Aorta (tissue), 5 donors: ENCODE data around the gene CELSR1. TPM values are rescaled to one million over a fixed set of nuclear protein-coding genes. Genes with fewer than 3 reads are reported as not detected.

Source experiments
- ATAC-seq: fragments of 200-7000 bp; cut with Tn5 transposase; one replicate; pipeline ENCODE4 v1.9.1; 2022; ENCODE audit warnings: moderate library complexity; ENCODE audit not compliant: low FRiP score
- DNase-seq, 2 donors: peaks; one replicate each; pipeline ENCODE4 v3.0.0-alpha.2; 2020
- H3K27ac ChIP-seq, 2 donors: one replicate each; pipeline ENCODE4 v1.5.1; 2013; ENCODE audit warnings: low read length in 2 of 2, mild to moderate bottlenecking in 2 of 2, moderate library complexity in 2 of 2, control low read depth in 1 of 2, inconsistent platforms in 1 of 2, low read depth in 1 of 2
- H3K27me3 ChIP-seq, 2 donors: one replicate each; pipeline ENCODE4 v1.6.1; 2013; ENCODE audit warnings: control low read depth in 1 of 2, low read length in 1 of 2, mild to moderate bottlenecking in 1 of 2, moderate library complexity in 1 of 2; ENCODE audit not compliant: insufficient read depth in 2 of 2, control insufficient read depth in 1 of 2
- H3K36me3 ChIP-seq, 2 donors: one replicate each; pipeline ENCODE4 v1.6.1; 2013; ENCODE audit warnings: control low read depth in 1 of 2, low read length in 1 of 2, mild to moderate bottlenecking in 1 of 2; ENCODE audit not compliant: insufficient read depth in 2 of 2, control insufficient read depth in 1 of 2
- H3K4me1 ChIP-seq, 2 donors: one replicate each; pipeline ENCODE4 v1.6.1; 2013; ENCODE audit warnings: low read length in 2 of 2, control low read depth in 1 of 2, mild to moderate bottlenecking in 1 of 2, moderate library complexity in 1 of 2; ENCODE audit not compliant: insufficient read depth in 2 of 2, control insufficient read depth in 1 of 2
- H3K4me3 ChIP-seq, 2 donors: one replicate each; pipeline ENCODE4 v1.5.1; 2013; ENCODE audit warnings: low read length in 2 of 2, control low read depth in 1 of 2, mild to moderate bottlenecking in 1 of 2
- H3K9me3 ChIP-seq: one replicate; pipeline ENCODE4 v1.6.1; 2013; ENCODE audit warnings: mild to moderate bottlenecking, low read length; ENCODE audit not compliant: control insufficient read depth
- WGBS, 2 donors: extraction: QIAGEN DNeasy Blood & Tissue Kit; methylation state at CpG; one replicate each; pipeline ENCODE4 v1.1.7; 2013; 5-methylcytosine and 5-hydroxymethylcytosine counted together
- intact Hi-C, 2 donors: fragments of 100-400 bp; cut with DNase I; formaldehyde crosslinking; loops; one replicate each; pipeline versions ENCODE4 v1.14.2 to v1.15.0; 2022
- polyA plus RNA-seq, 2 donors: library from polyadenylated mRNA; stranded (reverse); fragments of 200-250 nt; gene quantifications; one replicate each; pipeline ENCODE4 v1.2.3, GENCODE V29; 2013
- total RNA-seq, 2 donors: library from RNA; stranded (reverse); fragmentation: NEBNext Ultra II Directional; extraction: Animal tissue kit (Norgen Biotek cat#: 25700); gene quantifications; one replicate each; pipeline ENCODE4 v1.2.1, GENCODE V29; 2021
- donor health status: healthy with polysubstance abuse.
- donor health status: Bipolar disorder and iron deficiency.
- donor health status: DM: no; HTN: no; CAD: no.
- donor health status: DM: no; HTN: no; CAD: no.
- donor health status: DM: yes; HTN: yes; CAD: no.

Gene CELSR1
- total and polyA plus RNA-seq, 4 donors, result 0.15 to 3.0 (median 1.3) TPM

- H3K27ac ChIP-seq, result no peak overlapping the region
- H3K4me1 ChIP-seq, result no peaks in the 10 kb centered on the region
- DNase-seq (peak; percentile 33 to 72), ATAC-seq (no peak)
- peak overlapping the region; percentile 77 to 78 for H3K4me3 ChIP-seq
- no peaks in the 10 kb centered on the region for H3K9me3 ChIP-seq
- no peaks in the 10 kb centered on the region for H3K36me3 ChIP-seq
- no peaks in the 10 kb centered on the region for H3K27me3 ChIP-seq
- intact Hi-C loops, result loop anchor here in 1 of 2 donors (5.0 to 10.0 kb wide), 2 partner anchors 106 to 159 kb away; partner anchors contain the start of gene CERK
- 59 to 62% methylated on average over 8 to 10 of the region's 10 CpGs for WGBS, 2 donors
Measured at GRCh38 chr22:46575911-46576555, 38.6 kb upstream of the CELSR1 start.

- Histone ChIP-seq H3K9me3 (no peaks in the 10 kb centered on the region), H3K4me1 (no peaks in the 10 kb centered on the region), H3K36me3 (no peaks in the 10 kb centered on the region), H3K4me3 (no peak overlapping the region), H3K27me3 (no peaks in the 10 kb centered on the region), H3K27ac (no peak overlapping the region)
- intact Hi-C loops, result loop anchor here in 1 of 2 donors (5.0 to 10.0 kb wide), 2 partner anchors 107 to 160 kb away; partner anchors contain the start of gene CERK
- DNase-seq (peak; percentile 34 to 75), ATAC-seq (no peak)
- 70 to 77% methylated on average over 16 to 19 of the region's 19 CpGs for WGBS, 2 donors
Measured at GRCh38 chr22:46574993-46575910, 37.8 kb upstream of the CELSR1 start.

- H3K4me3 ChIP-seq, result no peak overlapping the region
- 84 to 91% methylated on average over 15 of the region's 15 CpGs for WGBS, 2 donors
- peak; percentile 40 to 71 for DNase-seq
- no peaks in the 10 kb centered on the region for H3K27me3 ChIP-seq
- H3K36me3 ChIP-seq, result no peaks in the 10 kb centered on the region
- H3K4me1 ChIP-seq, result no peaks in the 10 kb centered on the region
- intact Hi-C loops, result loop anchor here in 1 of 2 donors (10.0 kb wide), 1 partner anchor 160 kb away; the partner anchor contains the start of gene CERK
- H3K27ac ChIP-seq, result no peak overlapping the region
- no peaks in the 10 kb centered on the region for H3K9me3 ChIP-seq
- no peak for ATAC-seq
Measured at GRCh38 chr22:46574438-46574992, 37.1 kb upstream of the CELSR1 start.

GRCh38 chr22:46573781-46574437 is 36.5 kb upstream of the CELSR1 start:
- Histone ChIP-seq H3K9me3 (no peaks in the 10 kb centered on the region), H3K36me3 (no peaks in the 10 kb centered on the region), H3K4me3 (no peak overlapping the region), H3K4me1 (no peaks in the 10 kb centered on the region), H3K27me3 (no peaks in the 10 kb centered on the region), H3K27ac (no peak overlapping the region)
- intact Hi-C loops, result loop anchor here in 1 of 2 donors (10.0 kb wide), 1 partner anchor 161 kb away; the partner anchor contains the start of gene CERK
- DNase-seq (peak; percentile 51 to 62), ATAC-seq (no peak)
- 88 to 91% methylated on average over 18 of the region's 18 CpGs for WGBS, 2 donors

GRCh38 chr22:46572911-46573780 is 35.7 kb upstream of the CELSR1 start:
- Histone ChIP-seq H3K36me3 (no peaks in the 10 kb centered on the region), H3K4me1 (no peaks in the 10 kb centered on the region), H3K27ac (no peak overlapping the region), H3K9me3 (no peaks in the 10 kb centered on the region), H3K4me3 (no peak overlapping the region), H3K27me3 (no peaks in the 10 kb centered on the region)
- DNase-seq (peak in 1 of 2 donors; percentile 69), ATAC-seq (no peak)
- WGBS, 2 donors, result 89 to 90% methylated on average over 18 to 19 of the region's 19 CpGs
- intact Hi-C loops, result loop anchor here in 1 of 2 donors (10.0 kb wide), 1 partner anchor 162 kb away; the partner anchor contains the start of gene CERK

- intact Hi-C loops, result loop anchor here in 1 of 2 donors (10.0 kb wide), 1 partner anchor 163 kb away; the partner anchor contains the start of gene CERK
- Histone ChIP-seq H3K4me1 (no peaks in the 10 kb centered on the region), H3K9me3 (no peaks in the 10 kb centered on the region), H3K4me3 (no peak overlapping the region), H3K27me3 (no peaks in the 10 kb centered on the region), H3K27ac (no peak overlapping the region), H3K36me3 (no peaks in the 10 kb centered on the region)
- 86% methylated on average over 7 of the region's 7 CpGs for WGBS, 2 donors
- ATAC-seq, result no peak
- DNase-seq, result no peak
Measured at GRCh38 chr22:46571642-46572250, 34.3 kb upstream of the CELSR1 start.

GRCh38 chr22:46569848-46570695 is 32.7 kb upstream of the CELSR1 start:
- Histone ChIP-seq H3K4me1 (no peaks in the 10 kb centered on the region), H3K9me3 (no peaks in the 10 kb centered on the region), H3K4me3 (no peak overlapping the region), H3K27ac (no peak overlapping the region), H3K27me3 (no peaks in the 10 kb centered on the region), H3K36me3 (no peaks in the 10 kb centered on the region)
- intact Hi-C loops, result loop anchor here in 1 of 2 donors (10.0 kb wide), 1 partner anchor 165 kb away; the partner anchor contains the start of gene CERK
- WGBS, 2 donors, result 87% methylated on average over 17 of the region's 17 CpGs
- peak in 1 of 2 donors; percentile 34 for DNase-seq
- no peak for ATAC-seq
